ENCODE measurements around the gene PCNT. TPM values are rescaled to one million over a fixed set of nuclear protein-coding genes. Genes with fewer than 3 reads are reported as not detected.

Gene PCNT
- total and polyA plus RNA-seq, 9 of the 15 experiments (the other 6 are each of a cell fraction or from before 2014, with no cell fraction given) = 9.1 to 53.5 (median 31.3) TPM

DNA sequence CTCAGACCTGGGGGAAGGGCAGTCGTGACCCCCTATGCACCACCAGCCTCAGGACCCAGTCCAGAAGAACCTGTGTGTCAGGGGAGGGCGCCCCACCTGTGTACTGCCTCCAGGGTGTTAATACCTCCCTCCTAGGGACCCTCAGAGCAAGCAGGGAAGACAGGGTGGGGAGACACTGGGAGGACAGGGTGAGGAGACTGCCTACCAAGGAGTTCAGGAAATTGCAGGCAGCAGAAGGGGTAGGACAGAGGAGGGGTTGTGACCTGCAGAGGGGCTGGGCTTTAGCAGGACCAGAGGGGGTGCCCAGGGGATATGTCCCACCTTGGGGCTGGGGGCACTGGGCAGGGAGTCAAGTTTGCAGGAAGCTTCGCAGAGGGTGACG, 5.5 kb upstream of the PCNT start:
- ChIA-PET POLR2A (interaction anchor here (1.2 to 2.5 kb wide), 2 partner anchors 17 to 144 kb away, joined by 4 to 9 read pairs; no protein-coding TSS in a partner anchor), CTCF (ENCODE audit: low intra/inter-chr PET ratio) (no interaction called here)
- Histone ChIP-seq H3K9me1 (ENCODE audit: control insufficient read depth, insufficient read depth, low read length) (no peaks in the 10 kb centered on the region), H3K36me3 (ENCODE audit: control insufficient read depth, insufficient read depth, low read length) (peaks cover 60% of the 10 kb centered on the region), H2AFZ (ENCODE audit: low read depth, low read length) (no peak overlapping the region), H3K4me1 (replicated peaks in 1 of 2; ENCODE audit: control insufficient read depth in 2 of 2, insufficient read depth in 2 of 2, low read length in 2 of 2) (peaks cover 27 to 62% of the 10 kb centered on the region in 2 experiments; a peak in 4 of 5 replicates), H3K9me3 (replicated peaks; ENCODE audit: control insufficient read depth, insufficient read depth, low read depth, low read length) (no peaks in the 10 kb centered on the region), H3K27ac (ENCODE audit: extremely low read depth, low read depth, low read length) (no peak overlapping the region), H3K4me3 (no peak overlapping the region), H3K27me3 (ENCODE audit: control insufficient read depth in 2 of 2, insufficient read depth in 2 of 2, low read length in 2 of 2) (no peaks in the 10 kb centered on the region), H3K4me2 (ENCODE audit: insufficient read depth, low read length) (no peak overlapping the region), H3K79me2 (ENCODE audit: control insufficient read depth, insufficient read depth, low read length) (peaks cover 46% of the 10 kb centered on the region), H3K9ac (ENCODE audit: insufficient read depth in 1 of 2, low read depth in 2 of 2, low read length in 2 of 2) (peak overlapping the region in 1 of 2 experiments; percentile 57; a peak in 2 of 4 replicates), H4K20me1 (replicated peaks; ENCODE audit: control insufficient read depth, insufficient read depth, low read length) (peaks cover 28% of the 10 kb centered on the region)
- no peak for DNase-seq (ENCODE audit: extremely low read depth in 1 of 4, low spot score in 3 of 4)
- no peak for ATAC-seq
- in situ Hi-C loops (cut with MboI) = no loop called here
- no peak for TF ChIP-seq EZH2 (IDR thresholded peaks at IDR 0.05; ENCODE audit: borderline replicate concordance, low read depth, low read length)
- TF ChIP-seq KDM5B (IDR thresholded peaks at IDR 0.05; ENCODE audit: insufficient replicate concordance, low read depth, low read length) = peak; percentile 52
- peak; percentile 33; the same call in 1 of the 2 replicates for TF ChIP-seq POLR2A (conservative IDR thresholded peaks at IDR 0.05)
- TF ChIP-seq POLR2AphosphoS2 (IDR thresholded peaks at IDR 0.05; ENCODE audit: low read length) = 0 out of 2 replicates have a peak, but pooled peaks have one; percentile 22
- TF ChIP-seq, protein P1, sequence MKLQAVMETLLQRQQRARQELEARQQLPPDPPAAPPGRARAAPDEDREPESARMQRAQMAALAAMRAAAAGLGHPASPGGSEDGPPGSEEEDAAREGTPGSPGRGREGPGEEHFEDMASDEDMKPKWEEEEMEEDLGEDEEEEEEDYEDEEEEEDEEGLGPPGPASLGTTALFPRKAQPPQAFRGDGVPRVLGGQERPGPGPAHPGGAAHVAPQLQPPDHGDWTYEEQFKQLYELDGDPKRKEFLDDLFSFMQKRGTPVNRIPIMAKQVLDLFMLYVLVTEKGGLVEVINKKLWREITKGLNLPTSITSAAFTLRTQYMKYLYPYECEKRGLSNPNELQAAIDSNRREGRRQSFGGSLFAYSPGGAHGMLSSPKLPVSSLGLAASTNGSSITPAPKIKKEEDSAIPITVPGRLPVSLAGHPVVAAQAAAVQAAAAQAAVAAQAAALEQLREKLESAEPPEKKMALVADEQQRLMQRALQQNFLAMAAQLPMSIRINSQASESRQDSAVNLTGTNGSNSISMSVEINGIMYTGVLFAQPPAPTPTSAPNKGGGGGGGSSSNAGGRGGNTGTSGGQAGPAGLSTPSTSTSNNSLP (IDR thresholded peaks at IDR 0.05; ENCODE audit: borderline replicate concordance, low read depth, low read length) = no peak
- no peak for TF ChIP-seq NELFE (IDR thresholded peaks at IDR 0.05; ENCODE audit: insufficient read depth, insufficient read length)
- no peak for TF ChIP-seq KAT2B (IDR thresholded peaks at IDR 0.05; ENCODE audit: low read depth, low read length)
- WGBS (ENCODE audit: insufficient coverage, low coverage, missing lambda C conversion rate) = 100% methylated on average over 2 of the region's 4 CpGs
- no peak for FAIRE-seq
- BruUV-seq (replicated peaks) = no TSS peak
- intact Hi-C loops (cut with micrococcal nuclease) = no loop called here
